Glutamatergic neuron (in vitro differentiated cells): ENCODE data around the gene ARFGAP3. TPM values are rescaled to one million over a fixed set of nuclear protein-coding genes. Genes with fewer than 3 reads are reported as not detected.

ENCODE experiments used
- DNase-seq: peaks from one replicate; pipeline ENCODE4 v3.0.0; 2022
- H3K27ac Mint-ChIP-seq: one replicate; pipeline ENCODE4 v1.8.0; 2020; ENCODE audit warnings: mild to moderate bottlenecking, mixed read lengths, inconsistent platforms; ENCODE audit not compliant: unreplicated experiment
- H3K27me3 Mint-ChIP-seq: one replicate; pipeline ENCODE4 v1.8.0; 2020; ENCODE audit warnings: mild to moderate bottlenecking, moderate library complexity, mixed read lengths, inconsistent platforms; ENCODE audit not compliant: unreplicated experiment
- H3K36me3 Mint-ChIP-seq: one replicate; pipeline ENCODE4 v1.8.0; 2020; ENCODE audit warnings: mild to moderate bottlenecking, mixed read lengths, inconsistent platforms; ENCODE audit not compliant: unreplicated experiment
- H3K4me1 Mint-ChIP-seq: one replicate; pipeline ENCODE4 v1.8.0; 2020; ENCODE audit warnings: mild to moderate bottlenecking, low read depth, mixed read lengths, inconsistent platforms; ENCODE audit not compliant: unreplicated experiment
- H3K4me3 Mint-ChIP-seq: one replicate; pipeline ENCODE4 v1.8.0; 2020; ENCODE audit warnings: mild to moderate bottlenecking, mixed read lengths, inconsistent platforms; ENCODE audit not compliant: unreplicated experiment
- H3K9me3 Mint-ChIP-seq: one replicate; pipeline ENCODE4 v1.8.0; 2020; ENCODE audit warnings: mild to moderate bottlenecking, moderate library complexity, mixed read lengths, inconsistent platforms; ENCODE audit not compliant: unreplicated experiment
- CTCF ChIP-seq: fragments of 200-600 bp; sonication (generic); IDR thresholded peaks from one replicate; pipeline ENCODE4 v1.5.0; 2021; ENCODE audit not compliant: partially characterized antibody, unreplicated experiment
- total RNA-seq: library from RNA; stranded (reverse); fragmentation: NEBNext Ultra II Directional; extraction: Animal tissue kit (Norgen Biotek cat#: 25700); gene quantifications from one replicate; pipeline ENCODE4 v1.2.1, GENCODE V29; 2021; ENCODE audit not compliant: unreplicated experiment

The ARFGAP3 gene
- total RNA-seq, 1 donor from 2014 or later, result 18.4 TPM

- Mint-ChIP-seq H3K27me3 (peaks cover 2% of the 10 kb centered on the region), H3K36me3 (peaks cover 5% of the 10 kb centered on the region), H3K4me3 (no peak overlapping the region), H3K9me3 (peaks cover 12% of the 10 kb centered on the region), H3K4me1 (peaks cover 40% of the 10 kb centered on the region), H3K27ac (no peak overlapping the region)
- no peak for TF ChIP-seq CTCF
- DNase-seq, result no peak
These were observed 45.9 kb upstream of the ARFGAP3 start for GRCh38 chr22:42902875-42903510.

GRCh38 chr22:42901790-42902508, 44.9 kb upstream of the ARFGAP3 start:
- Mint-ChIP-seq H3K9me3 (peaks cover 9% of the 10 kb centered on the region), H3K36me3 (peaks cover 5% of the 10 kb centered on the region), H3K4me1 (peaks cover 31% of the 10 kb centered on the region), H3K27ac (peak overlapping the region; percentile 33), H3K4me3 (no peak overlapping the region), H3K27me3 (no peaks in the 10 kb centered on the region)
- no peak for DNase-seq
- TF ChIP-seq CTCF, result peak; percentile 52

- no peaks in the 10 kb centered on the region for H3K36me3 Mint-ChIP-seq
- H3K4me3 Mint-ChIP-seq, result no peak overlapping the region
- TF ChIP-seq CTCF, result no peak
- no peak overlapping the region for H3K27ac Mint-ChIP-seq
- H3K9me3 Mint-ChIP-seq, result peaks cover 4% of the 10 kb centered on the region
- H3K27me3 Mint-ChIP-seq, result no peaks in the 10 kb centered on the region
- peaks cover 5% of the 10 kb centered on the region for H3K4me1 Mint-ChIP-seq
- DNase-seq, result no peak
These were observed 40.9 kb upstream of the ARFGAP3 start for GRCh38 chr22:42897960-42898359.

- H3K4me3 Mint-ChIP-seq, result no peak overlapping the region
- no peak overlapping the region for H3K27ac Mint-ChIP-seq
- H3K36me3 Mint-ChIP-seq, result no peaks in the 10 kb centered on the region
- peaks cover 3% of the 10 kb centered on the region for H3K4me1 Mint-ChIP-seq
- peaks cover 3% of the 10 kb centered on the region for H3K9me3 Mint-ChIP-seq
- no peaks in the 10 kb centered on the region for H3K27me3 Mint-ChIP-seq
- no peak for TF ChIP-seq CTCF
- DNase-seq, result no peak
These were observed 38.5 kb upstream of the ARFGAP3 start for GRCh38 chr22:42895541-42895981.

- peaks cover 3% of the 10 kb centered on the region for H3K9me3 Mint-ChIP-seq
- no peak overlapping the region for H3K4me3 Mint-ChIP-seq
- no peaks in the 10 kb centered on the region for H3K36me3 Mint-ChIP-seq
- H3K27me3 Mint-ChIP-seq, result no peaks in the 10 kb centered on the region
- peaks cover 2% of the 10 kb centered on the region for H3K4me1 Mint-ChIP-seq
- no peak for TF ChIP-seq CTCF
- no peak overlapping the region for H3K27ac Mint-ChIP-seq
- no peak for DNase-seq
These were observed 38.0 kb upstream of the ARFGAP3 start for GRCh38 chr22:42895087-42895486.
